Endothelial cell of umbilical vein (primary cell): ENCODE measurements around the gene RFK. TPM values are rescaled to one million over a fixed set of nuclear protein-coding genes. Genes with fewer than 3 reads are reported as not detected.

ENCODE experiments used
- Bru-seq: library from RNA; stranded (reverse); fragments of 400-500 nt; gene quantifications from one replicate; lab custom pipeline; 2021; lab: Mats Ljungman, UMichigan
- BruChase-seq, 2 experiments: library from RNA; stranded (reverse); fragments of 400-500 nt; gene quantifications; one replicate each; lab custom pipeline; 2021; lab: Mats Ljungman, UMichigan
- BruUV-seq: library from RNA; stranded (reverse); fragments of 400-500 nt; replicated peaks from 2 replicates; lab custom pipeline; 2021; lab: Mats Ljungman, UMichigan
- CTCF ChIA-PET: fragments of 300-600, 350-600 bp; sonication (Branson Sonifier 250); formaldehyde crosslinking; loops from one replicate; lab custom pipeline; 2021; ENCODE audit warnings: antibody characterized with exemption, inconsistent platforms; lab: Charles Lee
- POLR2A ChIA-PET: fragments of 300-600, 350-600 bp; sonication (Branson Sonifier 250); formaldehyde crosslinking; loops from one replicate; lab custom pipeline; 2021; ENCODE audit warnings: antibody characterized with exemption, inconsistent platforms; lab: Charles Lee
- DNase-seq: peaks from one replicate; pipeline ENCODE4 v3.0.0-alpha.2; 2011; ENCODE audit warnings: low read depth, low spot score
- FAIRE-seq: peaks from 2 replicates; lab custom pipeline; 2011; peaks lifted over from hg19 to GRCh38; lab: Jason Lieb, UNC
- H2AFZ ChIP-seq: 2 replicates; pipeline ENCODE4 v1.6.0; 2012; ENCODE audit warnings: low read depth, low read length, control low read depth, inconsistent platforms
- H3K27ac ChIP-seq: 2 replicates; pipeline ENCODE4 v1.5.1; 2011; ENCODE audit warnings: low read depth, mild to moderate bottlenecking, control low read depth, low read length, moderate library complexity; ENCODE audit not compliant: insufficient read depth
- H3K27me3 ChIP-seq, 2 experiments: 2 replicates each; pipeline versions ENCODE4 v1.6.0 to v1.6.1; 2011; ENCODE audit warnings: low read length in 2 of 2, mixed read lengths in 1 of 2; ENCODE audit not compliant: control insufficient read depth in 2 of 2, insufficient read depth in 2 of 2
- H3K36me3 ChIP-seq, 2 experiments: 2 replicates in 1 of 2; 3 replicates in 1 of 2; pipeline ENCODE4 v1.5.1; 2011; ENCODE audit warnings: low read length in 2 of 2, mild to moderate bottlenecking in 1 of 2, moderate library complexity in 1 of 2; ENCODE audit not compliant: control insufficient read depth in 2 of 2, insufficient read depth in 2 of 2; ENCODE audit errors: extremely low read depth in 1 of 2
- H3K4me1 ChIP-seq: 3 replicates; pipeline ENCODE4 v1.5.1; 2011; ENCODE audit warnings: mild to moderate bottlenecking, low read length; ENCODE audit not compliant: control insufficient read depth, insufficient read depth; ENCODE audit errors: extremely low read depth
- H3K4me2 ChIP-seq: 2 replicates; pipeline ENCODE4 v1.6.1; 2011; ENCODE audit warnings: low read length, control low read depth, mixed read lengths; ENCODE audit not compliant: insufficient read depth
- H3K4me3 ChIP-seq, 3 experiments: fragments of 200-600 bp in 1 of 3; sonication (generic), shearing (Covaris generic) in 1 of 3; replicated peaks in 1 of 3; 2 replicates each; pipeline ENCODE4 v1.5.1; 2011 to 2016; ENCODE audit warnings: control low read depth in 3 of 3, low read length in 3 of 3, mild to moderate bottlenecking in 2 of 3, inconsistent platforms in 1 of 3, low read depth in 1 of 3, moderate library complexity in 1 of 3; ENCODE audit not compliant: insufficient read depth in 1 of 3
- H3K79me2 ChIP-seq: 2 replicates; pipeline ENCODE4 v1.6.0; 2012; ENCODE audit warnings: low read length, inconsistent platforms; ENCODE audit not compliant: control insufficient read depth, insufficient read depth
- H3K9ac ChIP-seq: replicated peaks from 2 replicates; pipeline ENCODE3; 2011; ENCODE audit warnings: low read length, control low read depth; ENCODE audit not compliant: insufficient read depth; ENCODE audit errors: extremely low read depth
- H3K9me1 ChIP-seq: replicated peaks from 3 replicates; pipeline ENCODE4 v1.6.0; 2011; ENCODE audit warnings: mild to moderate bottlenecking, low read length; ENCODE audit not compliant: control insufficient read depth, insufficient read depth; ENCODE audit errors: extremely low read depth
- H3K9me3 ChIP-seq: replicated peaks from 2 replicates; pipeline ENCODE4 v1.5.1; 2012; ENCODE audit warnings: low read length, inconsistent platforms; ENCODE audit not compliant: control insufficient read depth, insufficient read depth
- H4K20me1 ChIP-seq: replicated peaks from 2 replicates; pipeline ENCODE3; 2011; ENCODE audit warnings: mild to moderate bottlenecking, low read length; ENCODE audit not compliant: control insufficient read depth, insufficient read depth; ENCODE audit errors: extremely low read depth
- FOS ChIP-seq: IDR thresholded peaks from 2 replicates; pipeline ENCODE4 v1.6.1; 2011; ENCODE audit warnings: mild to moderate bottlenecking, low read length, moderate library complexity, borderline replicate concordance; ENCODE audit not compliant: insufficient read depth
- MYC ChIP-seq: IDR thresholded peaks from one replicate; pipeline ENCODE4 v1.6.1; 2011; ENCODE audit warnings: mild to moderate bottlenecking, low read depth, low read length
- POLR2A ChIP-seq: IDR thresholded peaks from 2 replicates; pipeline ENCODE4 v1.6.1; 2012; ENCODE audit warnings: low read depth, mild to moderate bottlenecking, control low read depth, low read length
- POLR2AphosphoS5 ChIP-seq: IDR thresholded peaks from 2 replicates; pipeline ENCODE4 v1.6.1; 2012; ENCODE audit warnings: low read depth, mild to moderate bottlenecking, control low read depth, low read length, moderate library complexity; ENCODE audit not compliant: insufficient read depth
- dilution Hi-C: fragments of 300-500 bp; cut with MboI; formaldehyde crosslinking; loops from one replicate; pipeline ENCODE4 v1.15.0; 2019; ENCODE audit warnings: low sequenced_read_pairs; ENCODE audit not compliant: extremely low pct_ligation_motif_present
- intact Hi-C: fragments of 100-400 bp; cut with micrococcal nuclease; formaldehyde crosslinking; loops from one replicate; pipeline ENCODE4 v1.10.0; 2022
- long read RNA-seq: library from polyadenylated mRNA; stranded (forward); transcript quantifications from one replicate; pipeline ENCODE4 v2.0.0, GENCODE V29; 2021
- polyA minus RNA-seq, 3 experiments: library from RNA; depleted of rRNA, polyadenylated mRNA; stranded (reverse); fragments of >200 nt; gene quantifications; 1 replicate in 1 of 3; 2 replicates in 2 of 3; pipeline ENCODE4 v1.2.3, GENCODE V29; 2011
- polyA plus RNA-seq, 4 experiments: library from polyadenylated mRNA; depleted of rRNA in 3 of 4; stranded (reverse) in 3 of 4; unstranded in 1 of 4; fragments of >200 nt; gene quantifications; 2 replicates each; pipeline versions ENCODE4 v1.2.1 to v1.2.3, GENCODE V29; 2011 to 2012; ENCODE audit warnings: missing spikeins in 1 of 4
- total RNA-seq: library from RNA; stranded (reverse); gene quantifications from 2 replicates; pipeline ENCODE4 v1.2.3, GENCODE V29; 2021
- TF ChIP-seq, protein P1 (sequence below), 2 donors: IDR thresholded peaks; 1 replicate in 1 of 2; 2 replicates in 1 of 2; pipeline ENCODE4 v1.5.1; 2011; ENCODE audit warnings: low read length in 2 of 2, mild to moderate bottlenecking in 2 of 2, moderate library complexity in 2 of 2, control low read depth in 1 of 2, inconsistent platforms in 1 of 2, low read depth in 1 of 2; ENCODE audit not compliant: insufficient read depth in 1 of 2; ENCODE audit errors: extremely low read depth in 1 of 2

The RFK gene
- total RNA-seq: 32.9 and 39.7 TPM in 2 replicates
- polyA plus RNA-seq: 16.2 and 18.1 TPM in 2 replicates
- polyA plus RNA-seq (2011; cell fraction: cytosol; rRNA removed): 17.9 and 23.7 TPM in 2 replicates
- 11.9 and 16.5 TPM in 2 replicates for polyA plus RNA-seq (2011; cell fraction: nucleus; rRNA removed)
- 36.5 and 48.9 TPM in 2 replicates for polyA plus RNA-seq (2012)
- 11.9 and 13.5 TPM in 2 replicates for polyA minus RNA-seq
- polyA minus RNA-seq (2011; cell fraction: cytosol; rRNA and poly(A)+ RNA removed): 12.7 TPM
- polyA minus RNA-seq (2011; cell fraction: nucleus; rRNA and poly(A)+ RNA removed): 12.4 and 15.1 TPM in 2 replicates
- percentile 85 among the genes with signal in this experiment for Bru-seq, nascent RNA
- BruChase-seq, experiment 1, labeled RNA remaining after a 6-hour chase: percentile 95 among the genes with signal in this experiment
- BruChase-seq, experiment 2, labeled RNA remaining after a 2-hour chase: percentile 94 among the genes with signal in this experiment
- long read RNA-seq, transcript RFK-201 (4 exons, 2,684 nt): major isoform, 104 of 115 reads
- long read RNA-seq, partial matches to known transcripts: 1 of 115 reads
- long read RNA-seq, other reads (novel, unspliced or antisense): 7 of 115 reads

GRCh38 chr9:76394195-76394959, at the start of gene RFK:
TSS of gene RFK (minus strand) at chr9:76394426. CDS start at chr9:76394171, 255 bp downstream.
- FAIRE-seq (peak; percentile 73), DNase-seq (peak; percentile 95)
- Histone ChIP-seq H3K36me3 (no peaks in the 10 kb centered on the region), H3K79me2 (peaks cover 28% of the 10 kb centered on the region), H3K27ac (peak within 1 kb of the TSS; percentile 95), H4K20me1 (no peaks in the 10 kb centered on the region), H2AFZ (peak within 1 kb of the TSS; percentile 90), H3K9me3 (no peaks in the 10 kb centered on the region), H3K9ac (peak within 1 kb of the TSS; percentile 98), H3K4me3 (peak within 1 kb of the TSS; percentile 49 to 87 (median 77)), H3K27me3 (no peaks in the 10 kb centered on the region), H3K9me1 (no peaks in the 10 kb centered on the region), H3K4me2 (peak within 1 kb of the TSS; percentile 80), H3K4me1 (peaks cover 23% of the 10 kb centered on the region)
- ChIA-PET CTCF (interaction anchor here (0.6 to 2.6 kb wide), 36 partner anchors 10 to 773 kb away, joined by 3 to 17 read pairs (median 4); partner anchors contain the start of genes GCNT1 and PCSK5), POLR2A (interaction anchor here (0.6 to 1.9 kb wide), 7 partner anchors 12 to 504 kb away, joined by 3 to 5 read pairs (median 4); partner anchors contain the start of gene PCSK5)
- BruUV-seq: TSS peak; percentile 87
- intact Hi-C loops (loop anchor here (1.0 to 5.0 kb wide), 9 partner anchors 19 to 763 kb away; partner anchors contain the start of genes GCNT1 and PCSK5), dilution Hi-C loops (no loop called here)
- TF ChIP-seq FOS: no peak
- TF ChIP-seq, protein P1, sequence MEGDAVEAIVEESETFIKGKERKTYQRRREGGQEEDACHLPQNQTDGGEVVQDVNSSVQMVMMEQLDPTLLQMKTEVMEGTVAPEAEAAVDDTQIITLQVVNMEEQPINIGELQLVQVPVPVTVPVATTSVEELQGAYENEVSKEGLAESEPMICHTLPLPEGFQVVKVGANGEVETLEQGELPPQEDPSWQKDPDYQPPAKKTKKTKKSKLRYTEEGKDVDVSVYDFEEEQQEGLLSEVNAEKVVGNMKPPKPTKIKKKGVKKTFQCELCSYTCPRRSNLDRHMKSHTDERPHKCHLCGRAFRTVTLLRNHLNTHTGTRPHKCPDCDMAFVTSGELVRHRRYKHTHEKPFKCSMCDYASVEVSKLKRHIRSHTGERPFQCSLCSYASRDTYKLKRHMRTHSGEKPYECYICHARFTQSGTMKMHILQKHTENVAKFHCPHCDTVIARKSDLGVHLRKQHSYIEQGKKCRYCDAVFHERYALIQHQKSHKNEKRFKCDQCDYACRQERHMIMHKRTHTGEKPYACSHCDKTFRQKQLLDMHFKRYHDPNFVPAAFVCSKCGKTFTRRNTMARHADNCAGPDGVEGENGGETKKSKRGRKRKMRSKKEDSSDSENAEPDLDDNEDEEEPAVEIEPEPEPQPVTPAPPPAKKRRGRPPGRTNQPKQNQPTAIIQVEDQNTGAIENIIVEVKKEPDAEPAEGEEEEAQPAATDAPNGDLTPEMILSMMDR (IDR thresholded peaks at IDR 0.05; ENCODE audit: extremely low read depth in 1 of 2, insufficient read depth in 1 of 2, low read depth in 1 of 2, low read length in 2 of 2): peak; percentile 17 to 46
- no peak for TF ChIP-seq MYC
- TF ChIP-seq POLR2A: peak; percentile 89
- TF ChIP-seq POLR2AphosphoS5: peak; percentile 93
